Heart left ventricle (tissue), 16 donors: Measurements from ENCODE around the gene TNNI3K. TPM values are rescaled to one million over a fixed set of nuclear protein-coding genes. Genes with fewer than 3 reads are reported as not detected.

Experiments
- ATAC-seq, 4 donors: fragments of 200-7000 bp; cut with Tn5 transposase; one replicate each; pipeline ENCODE4 v1.9.1; 2020 to 2022; ENCODE audit warnings: moderate library complexity in 4 of 4, mild to moderate bottlenecking in 3 of 4, moderate number of reproducible peaks in 1 of 4
- DNase-seq, 5 donors: peaks; one replicate each; pipeline ENCODE4 v3.0.0-alpha.2; 2020
- H3K27ac ChIP-seq, 12 donors: fragments of 200-600 bp; sonication (generic) in 4 of 12; one replicate each; pipeline versions ENCODE4 v1.5.0 to v1.8.0; 2016 to 2022; ENCODE audit warnings: mild to moderate bottlenecking in 2 of 12
- H3K27me3 ChIP-seq, 9 donors: fragments of 200-600 bp; sonication (generic) in 2 of 9; one replicate each; pipeline versions ENCODE4 v1.5.1 to v1.8.0; 2016 to 2022; ENCODE audit warnings: mild to moderate bottlenecking in 3 of 9
- H3K36me3 ChIP-seq, 9 donors: fragments of 200-600 bp; sonication (generic) in 2 of 9; one replicate each; pipeline versions ENCODE4 v1.5.0 to v1.8.0; 2018 to 2022; ENCODE audit warnings: mild to moderate bottlenecking in 2 of 9
- H3K4me1 ChIP-seq, 12 donors: fragments of 200-600 bp; sonication (generic) in 4 of 12; one replicate each; pipeline versions ENCODE4 v1.5.0 to v1.8.0; 2016 to 2022; ENCODE audit warnings: mild to moderate bottlenecking in 3 of 12
- H3K4me3 ChIP-seq, 12 donors: fragments of 200-600 bp; sonication (generic) in 4 of 12; one replicate each; pipeline versions ENCODE4 v1.5.0 to v1.8.0; 2017 to 2022; ENCODE audit warnings: mild to moderate bottlenecking in 9 of 12, moderate library complexity in 4 of 12
- H3K9me3 ChIP-seq, 12 donors: fragments of 200-600 bp; sonication (generic) in 4 of 12; one replicate each; pipeline versions ENCODE4 v1.5.0 to v1.8.0; 2016 to 2022; ENCODE audit warnings: mild to moderate bottlenecking in 1 of 12
- POLR2A ChIP-seq, 2 donors: fragments of 450-650 bp; IDR thresholded peaks; one replicate each; pipeline ENCODE4 v1.6.1; 2017; ENCODE audit warnings: antibody characterized with exemption in 2 of 2, mild to moderate bottlenecking in 2 of 2, moderate library complexity in 2 of 2
- WGBS, 4 donors: extraction: QIAGEN DNeasy Blood & Tissue Kit in 2 of 4; methylation state at CpG; one replicate each; pipeline versions ENCODE4 v1.1.5 to v1.1.7; 2013 to 2018; 5-methylcytosine and 5-hydroxymethylcytosine counted together
- intact Hi-C, 10 donors: fragments of 100-400 bp; cut with DNase I; formaldehyde crosslinking; loops; one replicate each; pipeline versions ENCODE4 v1.11.1 to v1.14.2; 2022
- polyA plus RNA-seq, 2 donors: library from polyadenylated mRNA; stranded (reverse); fragments of 200-250 nt; gene quantifications; one replicate each; pipeline ENCODE4 v1.2.3, GENCODE V29; 2013
- total RNA-seq, 9 donors: library from RNA; depleted of rRNA in 2 of 9; stranded (reverse); fragments of >200 nt in 2 of 9; fragmentation: NEBNext Ultra II Directional in 3 of 9; extraction: Animal tissue kit (Norgen Biotek cat#: 25700) in 3 of 9; gene quantifications; one replicate each; pipeline versions ENCODE4 v1.1.0 to v1.2.4, GENCODE V29; 2016 to 2023
- TF ChIP-seq, protein P1 (sequence below), 12 donors: fragments of 200-600 bp; sonication (generic) in 4 of 12; IDR thresholded peaks; one replicate each; pipeline versions ENCODE4 v1.5.0 to v1.8.0; 2018 to 2022; ENCODE audit warnings: antibody characterized with exemption in 12 of 12, mild to moderate bottlenecking in 5 of 12
- donor health status: ischemic (EF 13 %, LVEDD 7.1; RV severe dilation, severe dysfunction).
- donor health status: healthy with polysubstance abuse.
- donor health status: DM: no; HTN: yes; CAD: no.
- donor health status: DM: no; HTN: no; CAD: no.
- donor health status: ischemic (EF 25% LVEDD 6.9; RV normal size, moderate dysfunction).
- donor health status: ischemic (EF 25% LVEDD 5.7; RV mildly dilated, moderate dysfunction).
- donor health status: healthy.
- donor health status: DM: yes; HTN: yes; CAD: no.
- donor health status: ischemic (EF 35%, LVEDD 5.7; RV mildly dilated, moderate dysfunction).
- donor health status: nonischemic (EF 11% LVEDD 7.7; RV severe dilation, severe dysfunction).
- donor health status: DM: yes; HTN: yes; CAD: no.
- donor health status: PGD.
- donor health status: ischemic (EF 29% LVEDD 5.4; RV normal size, mild dysfunction).
- donor health status: nonischemic (EF 23%, LVEDD 6.1; RV moderate dilation, normal function).

Gene TNNI3K
- total and polyA plus RNA-seq, 11 donors, result 11.5 to 108 (median 59.9) TPM

DNA sequence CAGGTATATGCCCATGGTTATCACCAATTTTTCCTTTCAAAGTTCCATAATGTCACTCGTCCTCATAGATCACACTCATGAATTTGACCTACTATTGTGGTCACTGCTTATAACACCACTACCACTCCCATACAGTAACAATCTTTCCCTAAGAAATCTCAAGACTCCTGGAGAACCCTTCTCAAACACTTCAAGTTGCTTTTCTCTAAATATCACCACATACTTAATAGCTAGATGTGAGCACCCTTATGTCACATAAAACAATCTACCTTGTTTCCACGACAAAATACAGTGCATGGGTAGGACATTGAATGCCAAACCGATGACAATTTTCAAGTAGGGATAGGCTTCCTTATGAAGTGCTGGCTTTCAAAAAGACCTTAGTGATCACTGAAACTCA lies 172.7 kb downstream of the TNNI3K start:
- DNase-seq, result no peak
- TF ChIP-seq, protein P1, sequence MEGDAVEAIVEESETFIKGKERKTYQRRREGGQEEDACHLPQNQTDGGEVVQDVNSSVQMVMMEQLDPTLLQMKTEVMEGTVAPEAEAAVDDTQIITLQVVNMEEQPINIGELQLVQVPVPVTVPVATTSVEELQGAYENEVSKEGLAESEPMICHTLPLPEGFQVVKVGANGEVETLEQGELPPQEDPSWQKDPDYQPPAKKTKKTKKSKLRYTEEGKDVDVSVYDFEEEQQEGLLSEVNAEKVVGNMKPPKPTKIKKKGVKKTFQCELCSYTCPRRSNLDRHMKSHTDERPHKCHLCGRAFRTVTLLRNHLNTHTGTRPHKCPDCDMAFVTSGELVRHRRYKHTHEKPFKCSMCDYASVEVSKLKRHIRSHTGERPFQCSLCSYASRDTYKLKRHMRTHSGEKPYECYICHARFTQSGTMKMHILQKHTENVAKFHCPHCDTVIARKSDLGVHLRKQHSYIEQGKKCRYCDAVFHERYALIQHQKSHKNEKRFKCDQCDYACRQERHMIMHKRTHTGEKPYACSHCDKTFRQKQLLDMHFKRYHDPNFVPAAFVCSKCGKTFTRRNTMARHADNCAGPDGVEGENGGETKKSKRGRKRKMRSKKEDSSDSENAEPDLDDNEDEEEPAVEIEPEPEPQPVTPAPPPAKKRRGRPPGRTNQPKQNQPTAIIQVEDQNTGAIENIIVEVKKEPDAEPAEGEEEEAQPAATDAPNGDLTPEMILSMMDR (IDR thresholded peaks at IDR 0.05), result no peak
- 81 to 89% (median 84%) methylated on average over 3 of the region's 3 CpGs for WGBS, 4 donors
- Histone ChIP-seq H3K36me3 (peaks cover 0 to 10% (median 0%) of the 10 kb centered on the region in 9 donors), H3K4me3 (no peak overlapping the region), H3K9me3 (peaks cover 0 to 8% (median 0%) of the 10 kb centered on the region in 12 donors), H3K27me3 (no peaks in the 10 kb centered on the region), H3K4me1 (peaks cover 0 to 4% (median 0%) of the 10 kb centered on the region in 12 donors), H3K27ac (no peak overlapping the region)
- ATAC-seq, result no peak
- intact Hi-C loops, result no loop called here

DNA sequence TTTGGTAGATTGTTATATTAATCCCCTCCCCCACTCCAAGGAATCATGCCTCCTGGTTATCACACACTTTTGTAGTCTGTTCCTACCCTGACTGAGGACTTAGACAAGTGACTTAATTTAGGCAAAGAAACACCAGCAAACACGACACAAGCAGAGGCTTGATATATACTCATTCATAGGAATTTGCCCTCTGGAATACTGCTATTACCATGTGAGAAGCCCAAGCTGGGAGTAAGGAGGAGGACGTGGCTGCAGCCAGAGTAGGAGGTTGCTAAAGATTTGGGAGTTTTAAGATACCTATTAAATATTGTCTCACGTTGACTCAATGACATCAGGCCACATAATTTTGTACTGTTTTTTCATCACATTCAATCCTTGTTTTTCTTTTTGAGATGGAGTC lies 177.1 kb downstream of the TNNI3K start:
- no peak for TF ChIP-seq POLR2A (IDR thresholded peaks at IDR 0.05)
- TF ChIP-seq, protein P1 (IDR thresholded peaks at IDR 0.05), result no peak
- no peaks in the 10 kb centered on the region for H3K27me3 ChIP-seq
- DNase-seq, result no peak
- WGBS, 4 donors, result 32 to 58% (median 48%) methylated on average over 3 of the region's 3 CpGs
- H3K36me3 ChIP-seq, result no peaks in the 10 kb centered on the region
- peaks cover 0 to 15% (median 0%) of the 10 kb centered on the region in 12 donors for H3K4me1 ChIP-seq
- no peaks in the 10 kb centered on the region for H3K9me3 ChIP-seq
- no peak overlapping the region for H3K4me3 ChIP-seq
- peak in 1 of 4 donors; percentile 7 for ATAC-seq
- peak overlapping the region in 1 of 12 donors; percentile 34 for H3K27ac ChIP-seq
- intact Hi-C loops, result no loop called here

DNA sequence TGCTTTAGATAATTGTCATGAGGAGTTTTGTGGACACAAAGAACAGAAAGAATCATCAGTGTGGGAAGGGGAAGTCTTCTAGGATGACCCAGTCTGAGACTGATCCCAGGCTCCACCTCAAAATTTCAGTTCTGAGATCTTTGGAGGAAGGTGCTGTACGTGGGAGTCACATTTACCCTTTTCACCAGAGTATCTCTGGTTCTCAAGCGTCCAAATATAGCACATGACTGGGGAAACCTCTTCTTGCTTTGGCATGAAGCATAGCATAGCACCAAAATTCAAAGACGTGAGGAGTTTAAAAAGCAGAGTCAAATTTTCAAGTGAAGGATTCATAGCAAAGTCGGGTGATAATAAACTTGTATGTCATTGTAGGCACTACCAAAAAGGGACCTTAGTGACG lies 180.7 kb downstream of the TNNI3K start:
- H3K27ac ChIP-seq, result peak overlapping the region; percentile 2 to 78 (median 52)
- intact Hi-C loops, result no loop called here
- H3K4me1 ChIP-seq, result peaks cover 0 to 27% (median 2%) of the 10 kb centered on the region in 12 donors
- no peaks in the 10 kb centered on the region for H3K9me3 ChIP-seq
- DNase-seq (no peak), ATAC-seq (peak; percentile 70 to 88 (median 80))
- no peak overlapping the region for H3K4me3 ChIP-seq
- H3K27me3 ChIP-seq, result no peaks in the 10 kb centered on the region
- H3K36me3 ChIP-seq, result peaks cover 0 to 2% (median 0%) of the 10 kb centered on the region in 9 donors
- WGBS, 4 donors, result 30 to 46% (median 43%) methylated on average over 5 of the region's 5 CpGs
- no peak for TF ChIP-seq POLR2A (IDR thresholded peaks at IDR 0.05)
- TF ChIP-seq, protein P1 (IDR thresholded peaks at IDR 0.05), result no peak

DNA sequence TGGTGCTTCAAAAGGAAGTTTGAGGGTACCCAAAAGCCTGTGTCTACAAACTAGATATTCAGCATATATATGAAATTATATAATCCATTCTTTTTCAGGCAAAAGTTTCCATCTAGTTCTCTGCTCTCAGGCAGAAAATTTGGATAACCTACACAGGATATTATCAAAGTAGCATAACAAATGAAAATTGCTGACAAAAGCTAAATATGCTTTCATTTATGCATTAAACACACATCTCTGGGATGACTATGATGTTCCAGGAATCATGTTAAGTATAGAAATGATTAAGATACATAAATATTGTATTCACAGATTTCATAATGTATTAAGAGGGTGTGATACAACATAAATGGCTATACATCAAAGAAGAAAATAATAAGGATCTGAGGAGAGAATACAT lies 184.4 kb downstream of the TNNI3K start:
- H3K4me3 ChIP-seq, result no peak overlapping the region
- H3K9me3 ChIP-seq, result no peaks in the 10 kb centered on the region
- DNase-seq (no peak), ATAC-seq (no peak)
- H3K36me3 ChIP-seq, result peaks cover 0 to 2% (median 0%) of the 10 kb centered on the region in 9 donors
- H3K4me1 ChIP-seq, result peaks cover 0 to 35% (median 4%) of the 10 kb centered on the region in 12 donors
- intact Hi-C loops, result no loop called here
- H3K27ac ChIP-seq, result peak overlapping the region in 6 of 12 donors; percentile 4 to 69 (median 26)
- no peak for TF ChIP-seq POLR2A (IDR thresholded peaks at IDR 0.05)
- H3K27me3 ChIP-seq, result no peaks in the 10 kb centered on the region

DNA sequence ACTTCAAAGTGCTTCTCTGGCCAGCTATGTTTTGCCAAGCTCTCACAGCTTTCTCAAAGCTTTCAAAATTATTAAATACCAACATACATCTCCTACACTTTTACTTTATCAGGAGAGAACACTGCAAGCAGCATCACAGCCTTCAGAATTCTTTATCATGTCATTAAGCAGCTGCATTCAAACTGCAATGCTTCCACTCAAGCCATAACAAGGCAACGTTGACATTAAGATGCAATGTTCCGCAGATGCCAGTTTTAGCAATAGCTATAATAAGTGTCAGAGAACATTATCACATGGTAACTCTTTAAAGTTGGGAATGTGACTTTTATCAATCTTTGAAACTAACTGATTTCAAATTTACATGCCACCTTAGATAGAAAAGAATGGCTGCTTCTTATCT lies 185.3 kb downstream of the TNNI3K start:
- intact Hi-C loops, result no loop called here
- Histone ChIP-seq H3K4me1 (peaks cover 0 to 33% (median 4%) of the 10 kb centered on the region in 12 donors), H3K4me3 (no peak overlapping the region), H3K27me3 (no peaks in the 10 kb centered on the region), H3K27ac (peak overlapping the region in 10 of 12 donors; percentile 3 to 69 (median 27)), H3K9me3 (no peaks in the 10 kb centered on the region), H3K36me3 (peaks cover 0 to 2% (median 0%) of the 10 kb centered on the region in 9 donors)
- DNase-seq (no peak), ATAC-seq (peak in 3 of 4 donors; percentile 26 to 43 (median 37))
- TF ChIP-seq, protein P1 (IDR thresholded peaks at IDR 0.05), result no peak
- TF ChIP-seq POLR2A (IDR thresholded peaks at IDR 0.05), result no peak
- WGBS, 4 donors, result 29 to 44% (median 35%) methylated on average over 2 of the region's 2 CpGs
